Breast epithelium (tissue), 3 donors: Measurements from ENCODE around the gene USP14.

Experiments used
- CTCF ChIP-seq, 3 donors: fragments of 450-650 bp; IDR thresholded peaks; one replicate each; pipeline ENCODE4 v1.5.1; 2016 to 2017; ENCODE audit warnings: antibody characterized with exemption in 3 of 3, mild to moderate bottlenecking in 3 of 3, moderate library complexity in 3 of 3
- POLR2A ChIP-seq: fragments of 450-650 bp; IDR thresholded peaks from one replicate; pipeline ENCODE4 v1.6.1; 2016; ENCODE audit warnings: antibody characterized with exemption, mild to moderate bottlenecking, moderate library complexity

DNA sequence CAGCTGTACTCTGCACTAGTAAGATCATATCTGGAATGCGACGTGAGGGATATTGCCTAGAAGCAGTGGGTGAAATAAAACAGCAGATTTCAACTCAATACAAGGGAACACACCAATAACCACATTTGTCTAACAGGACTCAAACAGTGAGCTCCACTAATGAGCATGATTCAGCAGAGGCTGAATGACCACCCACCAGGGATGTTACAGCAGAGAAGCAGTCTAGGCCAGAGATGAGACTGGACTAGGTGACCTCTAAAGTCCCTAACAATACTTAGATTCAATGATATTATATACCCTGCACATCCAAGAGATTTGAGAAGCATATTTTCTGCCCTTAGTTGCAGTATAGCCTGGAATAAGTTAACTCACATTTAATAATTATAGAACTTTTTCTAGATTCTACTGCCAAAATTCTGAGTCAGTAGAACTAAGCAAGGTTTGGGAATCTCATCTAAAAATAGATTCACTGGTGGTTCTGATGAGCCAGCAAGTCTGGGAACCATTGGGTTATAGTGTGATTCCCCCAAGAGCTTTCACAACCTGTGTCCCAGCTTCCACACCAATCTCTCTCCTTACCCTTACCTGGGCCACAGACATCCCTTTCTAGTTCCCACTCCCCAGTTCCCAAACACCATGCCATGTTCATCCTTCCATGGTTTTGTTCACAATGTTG, 103.2 kb downstream of the USP14 start:
- TF ChIP-seq CTCF (IDR thresholded peaks at IDR 0.05): no peak
- no peak for TF ChIP-seq POLR2A
